Prostate gland (tissue), 2 donors: Measurements from ENCODE around the gene UFSP2. TPM values are rescaled to one million over a fixed set of nuclear protein-coding genes. Genes with fewer than 3 reads are reported as not detected.
A peak's percentile ranks its signal among the peaks of the same experiment; 100 is the strongest.

Experiments used
- DNase-seq: peaks from one replicate; pipeline ENCODE4 v3.0.0-alpha.2; 2019; ENCODE audit warnings: low spot score
- H3K27ac ChIP-seq, 2 donors: fragments of 200-600 bp; sonication (generic); 2 replicates each; pipeline ENCODE4 v1.5.1; 2017 to 2019
- H3K27me3 ChIP-seq: fragments of 200-600 bp; sonication (generic); replicated peaks from 2 replicates; pipeline ENCODE4 v1.5.1; 2019; ENCODE audit not compliant: insufficient read depth
- H3K36me3 ChIP-seq, 2 donors: fragments of 200-600 bp; sonication (generic); 1 replicate in 1 of 2; 2 replicates in 1 of 2; pipeline versions ENCODE4 v1.5.1 to v1.8.1; 2017 to 2019
- H3K4me1 ChIP-seq: fragments of 200-600 bp; sonication (generic); replicated peaks from 2 replicates; pipeline ENCODE4 v1.5.1; 2019
- H3K4me3 ChIP-seq, 2 donors: fragments of 200-600 bp; sonication (generic); 2 replicates each; pipeline ENCODE4 v1.5.1; 2017 to 2019
- H3K9me3 ChIP-seq: fragments of 200-600 bp; sonication (generic); 2 replicates; pipeline ENCODE4 v1.5.1; 2017
- CTCF ChIP-seq, 4 experiments: fragments of 200-600 bp in 2 of 4; fragments of 450-650 bp in 2 of 4; sonication (generic) in 2 of 4; IDR thresholded peaks; 1 replicate in 3 of 4; 2 replicates in 1 of 4; pipeline ENCODE4 v1.5.1; 2016 to 2019; ENCODE audit warnings: antibody characterized with exemption in 4 of 4, mild to moderate bottlenecking in 2 of 4, moderate library complexity in 2 of 4
- POLR2A ChIP-seq: fragments of 450-650 bp; IDR thresholded peaks from one replicate; pipeline ENCODE4 v1.6.1; 2016; ENCODE audit warnings: antibody characterized with exemption, mild to moderate bottlenecking
- POLR2AphosphoS5 ChIP-seq: sonication (generic); formaldehyde crosslinking; IDR thresholded peaks from one replicate; pipeline ENCODE4 v1.6.1; 2017; ENCODE audit warnings: antibody characterized with exemption
- WGBS: methylation state at CpG from one replicate; pipeline ENCODE4 v1.1.5; 2018; 5-methylcytosine and 5-hydroxymethylcytosine counted together
- intact Hi-C: fragments of 100-400 bp; cut with DNase I; formaldehyde crosslinking; loops from one replicate; pipeline ENCODE4 v1.14.2; 2022
- total RNA-seq, 2 donors: library from RNA; depleted of rRNA; stranded (reverse); fragments of >200 nt; gene quantifications; one replicate each; pipeline ENCODE4 v1.1.0, GENCODE V29; 2016

Gene UFSP2
- total RNA-seq, 2 donors from 2014 or later = 32.1 to 42.7 TPM

- 6% methylated on average over 38 of the region's 38 CpGs for WGBS
- TF ChIP-seq CTCF (IDR thresholded peaks at IDR 0.05) (no peak), POLR2A (peak; percentile 65), POLR2AphosphoS5 (peak; percentile 84)
- intact Hi-C loops = loop anchor here (5.0 to 10.0 kb wide), 4 partner anchors 185 to 638 kb away; partner anchors contain the start of gene SLC25A4
Observed at GRCh38 chr4:185396724-185397385, 28.9 kb downstream of the UFSP2 start, which contains the start of gene ANKRD37. ANKRD37 (plus strand) TSS chr4:185396841; CDS start chr4:185396924, 83 bp downstream.

GRCh38 chr4:185395956-185396723, 29.6 kb downstream of the UFSP2 start:
- Histone ChIP-seq H3K27me3 (no peaks in the 10 kb centered on the region), H3K4me3 (peak overlapping the region; percentile 59 to 80), H3K4me1 (no peaks in the 10 kb centered on the region), H3K27ac (peak overlapping the region; percentile 99 to 100), H3K36me3 (peaks cover 0 to under 1% of the 10 kb centered on the region in 2 donors), H3K9me3 (no peaks in the 10 kb centered on the region)
- DNase-seq = peak; percentile 98
- intact Hi-C loops = loop anchor here (5.0 to 10.0 kb wide), 4 partner anchors 184 to 639 kb away; partner anchors contain the start of gene SLC25A4
- TF ChIP-seq POLR2A (no peak), CTCF (IDR thresholded peaks at IDR 0.05) (no peak), POLR2AphosphoS5 (peak; percentile 85)
- WGBS = under 1% methylated on average over 75 of the region's 98 CpGs

More at GRCh38 chr4:185396724-185397385, 28.9 kb downstream of the UFSP2 start, which contains the start of gene ANKRD37:
- peak; percentile 59 for DNase-seq
- Histone ChIP-seq H3K27ac (peak within 1 kb of the TSS; percentile 99 to 100), H3K36me3 (peaks cover 0 to 2% of the 10 kb centered on the region in 2 donors), H3K4me1 (no peaks in the 10 kb centered on the region), H3K9me3 (no peaks in the 10 kb centered on the region), H3K4me3 (peak within 1 kb of the TSS; percentile 59 to 80), H3K27me3 (no peaks in the 10 kb centered on the region)

GRCh38 chr4:185395238-185395955, 30.4 kb downstream of the UFSP2 start, which contains the start of gene LRP2BP:
LRP2BP (minus strand) TSS chr4:185395924; CDS start chr4:185378186, 17,738 bp downstream.
- peak within 1 kb of the TSS; percentile 99 to 100 for H3K27ac ChIP-seq
- TF ChIP-seq CTCF (IDR thresholded peaks at IDR 0.05) (no peak), POLR2A (peak; percentile 71), POLR2AphosphoS5 (peak; percentile 75)
- intact Hi-C loops = loop anchor here (5.0 to 10.0 kb wide), 4 partner anchors 183 to 639 kb away; partner anchors contain the start of gene SLC25A4
- H3K36me3 ChIP-seq = no peaks in the 10 kb centered on the region
- no peak for DNase-seq
- peak within 1 kb of the TSS; percentile 59 to 80 for H3K4me3 ChIP-seq
- H3K9me3 ChIP-seq = no peaks in the 10 kb centered on the region
- WGBS = 4% methylated on average over 12 of the region's 12 CpGs
- H3K27me3 ChIP-seq = no peaks in the 10 kb centered on the region
- H3K4me1 ChIP-seq = no peaks in the 10 kb centered on the region

GRCh38 chr4:185394568-185395237, 31.1 kb downstream of the UFSP2 start:
- Histone ChIP-seq H3K36me3 (no peaks in the 10 kb centered on the region), H3K4me3 (peak overlapping the region; percentile 59 to 80), H3K27ac (peak overlapping the region; percentile 99 to 100), H3K9me3 (no peaks in the 10 kb centered on the region), H3K27me3 (no peaks in the 10 kb centered on the region), H3K4me1 (no peaks in the 10 kb centered on the region)
- no peak for DNase-seq
- TF ChIP-seq POLR2A = no peak
- no peak for TF ChIP-seq POLR2AphosphoS5
- TF ChIP-seq CTCF (IDR thresholded peaks at IDR 0.05) = no peak
- WGBS = 22% methylated on average over 12 of the region's 12 CpGs
- intact Hi-C loops = loop anchor here (5.0 to 10.0 kb wide), 4 partner anchors 182 to 640 kb away; partner anchors contain the start of gene SLC25A4
